HCT116 (cell line): ENCODE results near the gene CASTOR1. TPM values are rescaled to one million over a fixed set of nuclear protein-coding genes. Genes with fewer than 3 reads are reported as not detected.

Source experiments
- ATAC-seq: fragments of 200-7000 bp; cut with Tn5 transposase; 2 replicates; pipeline ENCODE4 v1.9.1; 2020; ENCODE audit warnings: mild to moderate bottlenecking, moderate library complexity
- Bru-seq: library from RNA; stranded (reverse); fragments of 400-500 nt; gene quantifications from one replicate; lab custom pipeline; 2021; lab: Mats Ljungman, UMichigan
- BruChase-seq, 2 experiments: library from RNA; stranded (reverse); fragments of 400-500 nt; gene quantifications; one replicate each; lab custom pipeline; 2021; lab: Mats Ljungman, UMichigan
- BruUV-seq: library from RNA; stranded (reverse); fragments of 400-500 nt; replicated peaks from 2 replicates; lab custom pipeline; 2021; lab: Mats Ljungman, UMichigan
- CTCF ChIA-PET: fragments of 300-600 bp; sonication (Branson Sonifier 250); formaldehyde crosslinking; loops from one replicate; lab custom pipeline; 2021; ENCODE audit warnings: antibody characterized with exemption; lab: Charles Lee
- POLR2A ChIA-PET: fragments of 300-600, 350-600 bp; sonication (Branson Sonifier 250); formaldehyde crosslinking; loops from one replicate; lab custom pipeline; 2021; ENCODE audit warnings: antibody characterized with exemption; lab: Charles Lee
- RAD21 ChIA-PET, 2 experiments: fragments of 300-600 bp; sonication (Branson Sonifier 250); formaldehyde crosslinking; loops; one replicate each; lab custom pipeline; 2023; ENCODE audit warnings: low total read pairs in 2 of 2; ENCODE audit not compliant: uncharacterized antibody in 2 of 2, unreplicated experiment in 2 of 2, low non-redundant PET in 1 of 2; lab: Charles Lee
- DNase-seq: peaks from one replicate; pipeline ENCODE4 v3.0.0-alpha.2; 2010; ENCODE audit warnings: low read depth, low spot score
- H2AFZ ChIP-seq: fragments of 200-600 bp; shearing (Covaris generic), sonication (generic); 2 replicates; pipeline ENCODE4 v1.6.1; 2017; ENCODE audit warnings: low read depth, mixed run types, mixed read lengths, antibody characterized with exemption, low read length; ENCODE audit not compliant: poor library complexity, severe bottlenecking
- H3K27ac ChIP-seq: 2 replicates; pipeline ENCODE4 v1.5.1; 2012; ENCODE audit warnings: low read depth, low read length
- H3K27me3 ChIP-seq: fragments of 200-600 bp; sonication (generic); 2 replicates; pipeline ENCODE4 v1.6.1; 2016; ENCODE audit warnings: mixed run types, low read length, mixed read lengths; ENCODE audit not compliant: insufficient read depth
- H3K36me3 ChIP-seq, 2 experiments: fragments of 200-500 bp in 1 of 2; fragments of 200-600 bp in 1 of 2; sonication (Bioruptor generic) in 1 of 2; sonication (generic) in 1 of 2; 2 replicates each; pipeline versions ENCODE4 v1.5.1 to v1.6.1; 2014 to 2016; ENCODE audit warnings: low read length in 2 of 2, inconsistent platforms in 1 of 2, mixed read lengths in 1 of 2, mixed run types in 1 of 2; ENCODE audit not compliant: insufficient read depth in 2 of 2, control insufficient read depth in 1 of 2
- H3K4me1 ChIP-seq, 2 experiments: fragments of 200-600 bp in 1 of 2; sonication (generic) in 1 of 2; 2 replicates each; pipeline versions ENCODE4 v1.5.1 to v1.6.1; 2012 to 2017; ENCODE audit warnings: low read length in 2 of 2, inconsistent platforms in 1 of 2, mild to moderate bottlenecking in 1 of 2, mixed read lengths in 1 of 2, mixed run types in 1 of 2, moderate library complexity in 1 of 2; ENCODE audit not compliant: insufficient read depth in 2 of 2, control insufficient read depth in 1 of 2
- H3K4me2 ChIP-seq: fragments of 200-600 bp; sonication (generic); 2 replicates; pipeline ENCODE4 v1.6.1; 2017; ENCODE audit warnings: mixed run types, low read length, mixed read lengths
- H3K4me3 ChIP-seq, 2 experiments: fragments of 200-600 bp in 1 of 2; sonication (generic) in 1 of 2; replicated peaks in 1 of 2; 2 replicates each; pipeline ENCODE4 v1.5.1; 2011 to 2016; ENCODE audit warnings: low read length in 2 of 2, control low read depth in 1 of 2, low read depth in 1 of 2, mild to moderate bottlenecking in 1 of 2, mixed read lengths in 1 of 2, mixed run types in 1 of 2
- H3K79me2 ChIP-seq: fragments of 200-600 bp; sonication (generic); 2 replicates; pipeline ENCODE4 v1.6.1; 2017; ENCODE audit warnings: mild to moderate bottlenecking, mixed run types, low read length, moderate library complexity, mixed read lengths; ENCODE audit not compliant: insufficient read depth
- H3K9ac ChIP-seq: fragments of 200-600 bp; sonication (generic); 2 replicates; pipeline ENCODE4 v1.6.1; 2016; ENCODE audit warnings: low read length, mixed read lengths
- H3K9me2 ChIP-seq: fragments of 200-600 bp; sonication (generic), shearing (Covaris generic); 2 replicates; pipeline ENCODE4 v1.6.1; 2017; ENCODE audit warnings: mixed run types, mild to moderate bottlenecking, moderate library complexity; ENCODE audit not compliant: insufficient read depth
- H3K9me3 ChIP-seq, 2 experiments: fragments of 200-500 bp in 1 of 2; fragments of 200-600 bp in 1 of 2; sonication (Bioruptor generic) in 1 of 2; sonication (generic) in 1 of 2; 2 replicates each; pipeline ENCODE4 v1.6.1; 2014 to 2017; ENCODE audit warnings: low read length in 2 of 2, mixed read lengths in 2 of 2, inconsistent platforms in 1 of 2, low read depth in 1 of 2, mild to moderate bottlenecking in 1 of 2, mixed run types in 1 of 2, moderate library complexity in 1 of 2; ENCODE audit not compliant: control insufficient read depth in 1 of 2, insufficient read depth in 1 of 2
- H4K20me1 ChIP-seq: fragments of 200-600 bp; sonication (generic), shearing (Covaris generic); 2 replicates; pipeline ENCODE4 v1.6.1; 2017; ENCODE audit warnings: mixed run types, mild to moderate bottlenecking, moderate library complexity; ENCODE audit not compliant: insufficient read depth
- CBX3 ChIP-seq: IDR thresholded peaks from 2 replicates; pipeline ENCODE4 v1.6.1; 2012; ENCODE audit warnings: low read depth
- CTCF ChIP-seq, 3 experiments: fragments of 200-600 bp in 1 of 3; sonication (generic) in 1 of 3; IDR thresholded peaks in 2 of 3; conservative IDR thresholded peaks in 1 of 3; 2 replicates each; pipeline ENCODE4 v1.5.1; 2012 to 2017; ENCODE audit warnings: low read depth in 2 of 3, low read length in 2 of 3, antibody characterized with exemption in 1 of 3, borderline replicate concordance in 1 of 3, control low read depth in 1 of 3, mild to moderate bottlenecking in 1 of 3, mixed read lengths in 1 of 3, mixed run types in 1 of 3, moderate library complexity in 1 of 3; ENCODE audit not compliant: insufficient read depth in 1 of 3
- EZH2 ChIP-seq: fragments of 200-600 bp; sonication (generic); IDR thresholded peaks from 2 replicates; pipeline ENCODE4 v1.6.1; 2017; ENCODE audit warnings: antibody characterized with exemption, mixed run types
- EZH2phosphoT487 ChIP-seq: fragments of 200-600 bp; IDR thresholded peaks from 2 replicates; pipeline ENCODE4 v1.6.1; 2018; ENCODE audit warnings: antibody characterized with exemption, borderline replicate concordance
- FOSL1 ChIP-seq: IDR thresholded peaks from 2 replicates; pipeline ENCODE4 v1.6.1; 2012; ENCODE audit warnings: low read depth
- JUND ChIP-seq: IDR thresholded peaks from 2 replicates; pipeline ENCODE4 v1.6.1; 2012
- MAX ChIP-seq: IDR thresholded peaks from 2 replicates; pipeline ENCODE4 v1.6.1; 2012
- POLR2AphosphoS5 ChIP-seq: IDR thresholded peaks from 2 replicates; pipeline ENCODE4 v1.6.1; 2011; ENCODE audit warnings: mild to moderate bottlenecking, low read depth, low read length, moderate library complexity
- REST ChIP-seq: IDR thresholded peaks from 2 replicates; pipeline ENCODE4 v1.6.1; 2012; ENCODE audit warnings: low read depth
- SIN3A ChIP-seq: IDR thresholded peaks from 2 replicates; pipeline ENCODE4 v1.6.1; 2012; ENCODE audit warnings: low read depth
- SP1 ChIP-seq: IDR thresholded peaks from 2 replicates; pipeline ENCODE4 v1.6.1; 2012; ENCODE audit warnings: low read depth
- SRF ChIP-seq: IDR thresholded peaks from 2 replicates; pipeline ENCODE4 v1.6.1; 2012; ENCODE audit warnings: low read depth
- TCF7L2 ChIP-seq: IDR thresholded peaks from 2 replicates; pipeline ENCODE4 v1.7.0; 2011; ENCODE audit warnings: borderline replicate concordance, inconsistent platforms; ENCODE audit not compliant: insufficient read depth, insufficient read length; ENCODE audit errors: extremely low read depth
- ZBTB33 ChIP-seq: IDR thresholded peaks from 2 replicates; pipeline ENCODE4 v1.6.1; 2011; ENCODE audit warnings: mild to moderate bottlenecking, low read length, moderate library complexity; ENCODE audit not compliant: insufficient replicate concordance; ENCODE audit errors: extremely low read depth
- ZNF274 ChIP-seq: fragments of 200-500 bp; sonication (Bioruptor generic); IDR thresholded peaks from 2 replicates; pipeline ENCODE4 v1.6.1; 2014; ENCODE audit warnings: mild to moderate bottlenecking, low read depth, low read length, inconsistent platforms
- intact Hi-C: fragments of 100-400 bp; cut with micrococcal nuclease; formaldehyde crosslinking; loops from 2 replicates; pipeline ENCODE4 v1.10.0; 2022
- long read RNA-seq: library from polyadenylated mRNA; unstranded; transcript quantifications from one replicate; pipeline ENCODE4 v2.0.0, GENCODE V29; 2021; ENCODE audit not compliant: unreplicated experiment
- polyA plus RNA-seq: library from polyadenylated mRNA; unstranded; fragments of >200 nt; gene quantifications from 2 replicates; pipeline ENCODE4 v1.2.1, GENCODE V29; 2012; ENCODE audit warnings: missing spikeins
- total RNA-seq: library from RNA; stranded (reverse); gene quantifications from one replicate; pipeline ENCODE4 v1.2.1, GENCODE V29; 2021; ENCODE audit not compliant: unreplicated experiment

The CASTOR1 gene
- total RNA-seq (6.5 TPM), Bru-seq, nascent RNA (percentile 42 among the genes with signal in this experiment), BruChase-seq, experiment 1, labeled RNA remaining after a 6-hour chase (percentile 27 among the genes with signal in this experiment), BruChase-seq, experiment 2, labeled RNA remaining after a 2-hour chase (percentile 47 among the genes with signal in this experiment)
- 5.2 and 5.6 TPM in 2 replicates for polyA plus RNA-seq
- long read RNA-seq, partial matches to known transcripts: 0 of 5 reads
- long read RNA-seq, other reads (novel, unspliced or antisense): 3 of 5 reads

GRCh38 chr22:30289141-30289979 is at the start of gene CASTOR1:
Gene CASTOR1, minus strand, starts transcription at chr22:30289505. Its CDS starts 8 bp downstream, at chr22:30289497.
- H3K27ac ChIP-seq: peak within 1 kb of the TSS; percentile 53
- intact Hi-C loops: loop anchor here (1.0 to 5.0 kb wide), 2 partner anchors 38 to 138 kb away; partner anchors contain the start of gene MTFP1
- H2AFZ ChIP-seq: no peak within 1 kb of the TSS
- H3K36me3 ChIP-seq: peaks cover 2 to 4% of the 10 kb centered on the region in 2 experiments; a peak in 2 of 4 replicates
- H3K79me2 ChIP-seq: no peaks in the 10 kb centered on the region
- peak; percentile 87 for ATAC-seq
- ChIA-PET CTCF (interaction anchor here (1.0 to 5.4 kb wide), 8 partner anchors 13 to 184 kb away, joined by 3 to 81 read pairs (median 5); partner anchors contain the start of genes RNF215 and TBC1D10A), RAD21 (interaction anchor here (0.8 to 2.0 kb wide), 3 partner anchors 38 to 95 kb away, joined by 3 to 21 read pairs (median 3); partner anchors contain the start of gene TBC1D10A (in 2 of the 2)), POLR2A (interaction anchor here (0.7 to 1.9 kb wide), 5 partner anchors 12 to 134 kb away, joined by 3 to 10 read pairs (median 6); partner anchors contain the start of gene TBC1D10A)
- H3K4me1 ChIP-seq: peaks cover 37 to 54% of the 10 kb centered on the region in 2 experiments
- H3K9me2 ChIP-seq: no peaks in the 10 kb centered on the region
- peak; percentile 96 for DNase-seq
- no peaks in the 10 kb centered on the region for H4K20me1 ChIP-seq
- BruUV-seq: no TSS peak
- peak within 1 kb of the TSS; percentile 97 for H3K4me2 ChIP-seq
- peak within 1 kb of the TSS; percentile 70 for H3K9ac ChIP-seq
- peak within 1 kb of the TSS; percentile 65 to 80 for H3K4me3 ChIP-seq
- no peaks in the 10 kb centered on the region for H3K9me3 ChIP-seq
- no peaks in the 10 kb centered on the region for H3K27me3 ChIP-seq
- TF ChIP-seq FOSL1 (no peak), JUND (no peak), POLR2AphosphoS5 (peak; percentile 32; the same call in 1 of the 2 replicates), ZNF274 (no peak), TCF7L2 (peak; percentile 83), MAX (peak; percentile 68; the same call in 1 of the 2 replicates), REST (no peak), SIN3A (no peak), ZBTB33 (no peak), CBX3 (no peak), SP1 (peak; percentile 47), EZH2 (no peak), CTCF (IDR thresholded peaks at IDR 0.05 in 2 of 3, conservative IDR thresholded peaks at IDR 0.05 in 1 of 3; ENCODE audit: borderline replicate concordance in 1 of 3, insufficient read depth in 1 of 3, low read depth in 2 of 3, low read length in 2 of 3) (no peak), EZH2phosphoT487 (no peak), SRF (no peak)
